ENCODE results near the gene ITGBL1.

ITGBL1 gene

GRCh38 chr13:101634142-101634541 is 181.7 kb downstream of the ITGBL1 start:
- DNase-seq = no peak

GRCh38 chr13:101639711-101640110 is 187.2 kb downstream of the ITGBL1 start:
- peak; percentile 42 for DNase-seq

GRCh38 chr13:101640788-101641400 is 188.4 kb downstream of the ITGBL1 start:
- DNase-seq = peak; percentile 90

GRCh38 chr13:101645871-101646270 is 193.4 kb downstream of the ITGBL1 start:
- no peak for DNase-seq

GRCh38 chr13:101647760-101648159 is 195.3 kb downstream of the ITGBL1 start:
- no peak for DNase-seq

- no peak for DNase-seq
Observed at GRCh38 chr13:101648766-101649487, 196.5 kb downstream of the ITGBL1 start.

- DNase-seq = peak; percentile 82
Observed at GRCh38 chr13:101649488-101650126, 197.1 kb downstream of the ITGBL1 start.

- peak; percentile 69 for DNase-seq
Observed at GRCh38 chr13:101654883-101655282, 202.4 kb downstream of the ITGBL1 start.

- no peak for DNase-seq
Observed at GRCh38 chr13:101655435-101655834, 203.0 kb downstream of the ITGBL1 start.

GRCh38 chr13:101660711-101661110 is 208.2 kb downstream of the ITGBL1 start:
- no peak for DNase-seq

GRCh38 chr13:101661839-101662238 is 209.4 kb downstream of the ITGBL1 start:
- no peak for DNase-seq

GRCh38 chr13:101673360-101674105 is 221.1 kb downstream of the ITGBL1 start:
- no peak for DNase-seq

GRCh38 chr13:101681834-101682233 is 229.4 kb downstream of the ITGBL1 start:
- DNase-seq = peak; percentile 28

- no peak for DNase-seq
Observed at GRCh38 chr13:101686003-101686402, 233.5 kb downstream of the ITGBL1 start.

- no peak for DNase-seq
Observed at GRCh38 chr13:101690871-101691270, 238.4 kb downstream of the ITGBL1 start.

GRCh38 chr13:101691341-101691860 is 238.9 kb downstream of the ITGBL1 start:
- DNase-seq = peak; percentile 26

- DNase-seq = peak; percentile 44
Observed at GRCh38 chr13:101695870-101696516, 243.5 kb downstream of the ITGBL1 start.

- no peak for DNase-seq
Observed at GRCh38 chr13:101697745-101698144, 245.3 kb downstream of the ITGBL1 start.

GRCh38 chr13:101698400-101698799 is 245.9 kb downstream of the ITGBL1 start:
- DNase-seq = peak; percentile 54

GRCh38 chr13:101700598-101700997 is 248.1 kb downstream of the ITGBL1 start:
- no peak for DNase-seq

- no peak for DNase-seq
Observed at GRCh38 chr13:101703081-101703480, 250.6 kb downstream of the ITGBL1 start.

GRCh38 chr13:101703838-101704237 is 251.4 kb downstream of the ITGBL1 start:
- DNase-seq = no peak

- peak; percentile 93 for DNase-seq
Observed at GRCh38 chr13:101706651-101707050, 254.2 kb downstream of the ITGBL1 start.

All from fibroblast of upper back skin (primary cell).